CD4-positive, alpha-beta T cell treated with Interferon gamma for 1 hour (primary cell): ENCODE results near the gene GRM8.

Experiments
- DNase-seq: peaks from one replicate; pipeline ENCODE4 v3.0.0-alpha.2; 2020

GRM8 gene

GRCh38 chr7:126411032-126411820 is 841.5 kb downstream of the GRM8 start:
- no peak for DNase-seq

DNA sequence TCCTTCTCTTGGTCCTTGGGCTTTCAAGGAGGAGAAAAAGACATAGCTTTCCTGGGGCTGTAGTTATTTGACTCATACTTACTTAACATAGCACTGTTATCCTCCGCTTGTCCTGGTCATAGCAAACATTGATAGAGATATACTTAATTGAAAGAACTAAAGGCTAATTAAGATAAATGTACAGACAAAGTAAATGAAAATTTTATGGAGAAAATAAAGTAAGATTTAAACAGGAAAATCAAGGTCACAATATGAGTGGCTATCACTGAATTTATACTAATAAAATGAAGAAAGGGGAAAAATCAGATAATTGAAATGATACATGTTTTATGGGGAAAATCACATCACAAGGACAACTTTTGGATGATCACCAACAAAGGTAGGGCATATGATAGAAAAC is 849.7 kb downstream of the GRM8 start:
- no peak for DNase-seq

- DNase-seq = no peak
Observed at GRCh38 chr7:126401918-126402317, 850.8 kb downstream of the GRM8 start.

DNA sequence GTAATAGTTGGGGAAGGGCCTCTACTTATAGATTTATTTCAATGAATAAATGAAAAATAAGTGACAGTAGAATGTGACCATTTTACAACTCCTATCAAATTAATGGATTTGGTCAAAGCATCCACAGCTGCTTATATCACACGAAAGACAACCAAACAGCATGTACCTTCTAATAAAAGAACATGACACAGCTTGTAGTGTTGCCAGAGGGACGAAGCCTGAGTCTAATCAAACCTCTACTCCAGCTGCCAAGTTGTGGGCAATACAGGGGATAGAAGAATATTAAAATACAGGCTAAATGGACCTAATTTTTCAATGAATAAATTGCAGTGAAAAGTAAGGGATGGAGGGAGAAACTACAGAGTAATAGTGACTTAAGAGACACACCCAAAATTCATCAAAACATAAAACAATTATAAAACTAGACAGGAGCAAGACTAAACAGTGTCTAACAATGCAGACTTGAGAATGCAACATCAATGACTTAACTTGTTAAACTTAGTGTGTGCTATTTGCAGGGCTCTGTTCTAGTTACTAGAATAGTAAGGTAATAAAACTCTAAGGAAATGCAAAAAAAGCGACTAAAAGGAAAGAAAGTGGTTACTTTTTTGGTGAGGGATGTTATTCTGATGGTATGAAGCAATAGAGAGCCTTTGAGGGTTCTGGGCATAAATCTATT is 853.8 kb downstream of the GRM8 start:
- DNase-seq = no peak

DNA sequence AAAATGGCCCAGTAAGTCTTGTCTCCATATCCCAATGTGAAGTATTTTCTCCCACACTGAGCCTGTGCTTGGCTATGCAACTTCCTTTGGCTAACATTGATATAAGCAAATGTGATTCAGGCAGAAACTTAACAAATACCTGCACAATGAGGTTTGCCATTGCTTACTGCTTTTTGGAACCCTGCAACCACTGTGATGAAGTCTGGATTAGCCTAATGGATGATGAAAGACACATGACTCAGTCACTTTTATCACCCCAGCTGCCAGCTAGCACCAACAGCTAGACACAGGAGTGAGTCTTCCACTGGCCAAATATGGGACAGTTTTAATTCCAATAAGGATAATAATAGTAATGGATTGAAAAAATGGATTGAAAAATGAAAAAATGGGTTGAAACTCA is 854.5 kb downstream of the GRM8 start:
- DNase-seq = no peak

GRCh38 chr7:126394406-126394805 is 858.3 kb downstream of the GRM8 start:
- DNase-seq = no peak
